ENCODE results near the gene FAM83B.

The FAM83B gene

GRCh38 chr6:54987633-54988290, 141.2 kb downstream of the FAM83B start:
- no peak for DNase-seq

GRCh38 chr6:54988576-54988975, 142.0 kb downstream of the FAM83B start:
- no peak for DNase-seq

- DNase-seq: no peak
Measured at GRCh38 chr6:54990001-54990400, 143.4 kb downstream of the FAM83B start.

Measured in NCI-H2029 (cell line).